Mammary epithelial cell (primary cell): ENCODE data around the gene CCBE1.

Experiments
- EZH2 ChIP-seq: IDR thresholded peaks from 2 replicates; pipeline ENCODE4 v1.6.1; 2012; ENCODE audit warnings: low read length, inconsistent platforms, borderline replicate concordance
- TF ChIP-seq, protein P1 (sequence below), 2 donors: IDR thresholded peaks in 1 of 2; conservative IDR thresholded peaks in 1 of 2; 2 replicates each; pipeline ENCODE4 v1.5.1; 2011 to 2012; ENCODE audit warnings: inconsistent platforms in 2 of 2, low read length in 2 of 2, mild to moderate bottlenecking in 2 of 2, control low read depth in 1 of 2, low read depth in 1 of 2; ENCODE audit not compliant: insufficient read depth in 1 of 2; ENCODE audit errors: extremely low read depth in 1 of 2

DNA sequence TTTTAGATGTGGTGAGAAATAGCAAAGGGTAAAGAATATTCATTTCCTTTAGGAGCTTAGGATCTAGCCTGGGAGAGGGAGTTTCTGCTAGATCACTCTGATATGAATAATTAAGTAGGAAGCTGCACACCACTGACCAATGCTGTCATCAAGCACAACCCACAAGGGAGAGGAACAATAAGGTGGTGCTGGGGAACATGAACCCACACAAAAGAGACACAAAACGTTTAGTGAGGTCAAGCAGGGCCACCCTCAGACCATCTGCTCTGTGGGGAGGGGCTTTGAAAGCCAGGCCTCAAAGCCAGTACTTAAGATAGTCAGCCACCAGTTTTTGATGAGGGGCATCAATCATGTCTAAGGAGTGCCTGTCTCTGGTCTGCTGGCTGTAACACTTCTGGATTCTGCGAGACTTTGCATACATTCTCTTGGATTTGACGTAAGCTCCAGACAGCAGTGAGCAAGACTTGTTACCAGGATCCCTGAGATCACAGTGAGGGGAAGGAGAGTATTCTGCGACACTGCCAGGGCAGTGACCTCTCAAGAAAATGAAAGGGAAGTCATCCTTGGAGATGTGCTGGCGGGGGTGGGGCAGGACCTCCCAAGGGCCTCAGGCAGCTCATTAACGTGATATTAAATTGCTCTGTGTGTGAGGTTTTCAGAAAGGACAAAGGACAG is 127.0 kb downstream of the CCBE1 start:
- TF ChIP-seq, protein P1, sequence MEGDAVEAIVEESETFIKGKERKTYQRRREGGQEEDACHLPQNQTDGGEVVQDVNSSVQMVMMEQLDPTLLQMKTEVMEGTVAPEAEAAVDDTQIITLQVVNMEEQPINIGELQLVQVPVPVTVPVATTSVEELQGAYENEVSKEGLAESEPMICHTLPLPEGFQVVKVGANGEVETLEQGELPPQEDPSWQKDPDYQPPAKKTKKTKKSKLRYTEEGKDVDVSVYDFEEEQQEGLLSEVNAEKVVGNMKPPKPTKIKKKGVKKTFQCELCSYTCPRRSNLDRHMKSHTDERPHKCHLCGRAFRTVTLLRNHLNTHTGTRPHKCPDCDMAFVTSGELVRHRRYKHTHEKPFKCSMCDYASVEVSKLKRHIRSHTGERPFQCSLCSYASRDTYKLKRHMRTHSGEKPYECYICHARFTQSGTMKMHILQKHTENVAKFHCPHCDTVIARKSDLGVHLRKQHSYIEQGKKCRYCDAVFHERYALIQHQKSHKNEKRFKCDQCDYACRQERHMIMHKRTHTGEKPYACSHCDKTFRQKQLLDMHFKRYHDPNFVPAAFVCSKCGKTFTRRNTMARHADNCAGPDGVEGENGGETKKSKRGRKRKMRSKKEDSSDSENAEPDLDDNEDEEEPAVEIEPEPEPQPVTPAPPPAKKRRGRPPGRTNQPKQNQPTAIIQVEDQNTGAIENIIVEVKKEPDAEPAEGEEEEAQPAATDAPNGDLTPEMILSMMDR (conservative IDR thresholded peaks at IDR 0.05 in 1 of 2, IDR thresholded peaks at IDR 0.05 in 1 of 2; ENCODE audit: extremely low read depth in 1 of 2, insufficient read depth in 1 of 2, low read depth in 1 of 2, low read length in 2 of 2): no peak
- no peak for TF ChIP-seq EZH2
